H1 (cell line): ENCODE results near the gene ZNF112.

ENCODE experiments used
- BCL11A ChIP-seq, 2 experiments: IDR thresholded peaks; one replicate each; pipeline ENCODE4 v1.6.1; 2011; ENCODE audit warnings: low read depth in 2 of 2, low read length in 2 of 2, mild to moderate bottlenecking in 2 of 2
- CHD2 ChIP-seq: IDR thresholded peaks from 2 replicates; pipeline ENCODE4 v1.6.1; 2012; ENCODE audit warnings: low read length, improper control_type of control experiment
- E2F6 ChIP-seq: IDR thresholded peaks from 2 replicates; pipeline ENCODE4 v1.6.1; 2012; ENCODE audit warnings: inconsistent platforms
- EGR1 ChIP-seq: IDR thresholded peaks from 2 replicates; pipeline ENCODE4 v1.6.1; 2011; ENCODE audit warnings: low read depth, low read length, borderline replicate concordance
- EP300 ChIP-seq, 2 experiments: IDR thresholded peaks; 1 replicate in 1 of 2; 2 replicates in 1 of 2; pipeline ENCODE4 v1.6.1; 2011 to 2012; ENCODE audit warnings: low read depth in 2 of 2, low read length in 2 of 2, mild to moderate bottlenecking in 2 of 2, borderline replicate concordance in 1 of 2, inconsistent platforms in 1 of 2, moderate library complexity in 1 of 2
- EZH2 ChIP-seq: fragments of 200-600 bp; sonication (generic); IDR thresholded peaks from 2 replicates; pipeline ENCODE4 v1.7.1; 2012; ENCODE audit warnings: low read depth, mild to moderate bottlenecking, moderate library complexity, low read length, inconsistent platforms; ENCODE audit not compliant: severe bottlenecking
- MAX ChIP-seq: IDR thresholded peaks from 2 replicates; pipeline ENCODE4 v1.6.1; 2012; ENCODE audit warnings: inconsistent platforms
- POLR2A ChIP-seq, 2 experiments: IDR thresholded peaks; 1 replicate in 1 of 2; 2 replicates in 1 of 2; pipeline ENCODE4 v1.6.1; 2011; ENCODE audit warnings: low read depth in 2 of 2, low read length in 2 of 2, mild to moderate bottlenecking in 2 of 2; ENCODE audit errors: control extremely low read depth in 1 of 2
- POLR2AphosphoS5 ChIP-seq: IDR thresholded peaks from 2 replicates; pipeline ENCODE4 v1.6.1; 2011; ENCODE audit warnings: low read depth, low read length
- SP2 ChIP-seq: IDR thresholded peaks from 2 replicates; pipeline ENCODE4 v1.6.1; 2012; ENCODE audit warnings: mild to moderate bottlenecking, low read length, inconsistent platforms
- TBP ChIP-seq: IDR thresholded peaks from 2 replicates; pipeline ENCODE4 v1.6.1; 2011; ENCODE audit warnings: low read depth, low read length, improper control_type of control experiment
- TCF12 ChIP-seq: IDR thresholded peaks from 2 replicates; pipeline ENCODE4 v1.6.1; 2011; ENCODE audit warnings: low read depth, mild to moderate bottlenecking, low read length
- USF2 ChIP-seq: IDR thresholded peaks from 2 replicates; pipeline ENCODE4 v1.6.1; 2011; ENCODE audit warnings: low read length, improper control_type of control experiment
- TF ChIP-seq, protein P1 (sequence below), 3 experiments: IDR thresholded peaks; 1 replicate in 2 of 3; 2 replicates in 1 of 3; pipeline versions ENCODE4 v1.5.1 to v1.6.1; 2011; ENCODE audit warnings: low read length in 3 of 3, mild to moderate bottlenecking in 3 of 3, inconsistent platforms in 2 of 3, low read depth in 1 of 3, moderate library complexity in 1 of 3; ENCODE audit not compliant: insufficient read depth in 1 of 3; ENCODE audit errors: control extremely low read depth in 1 of 3

GRCh38 chr19:44308011-44308410 lies 48.5 kb downstream of the ZNF112 start:
- TF ChIP-seq EP300 (IDR thresholded peaks at IDR 0.05; ENCODE audit: borderline replicate concordance in 1 of 2, low read depth in 2 of 2, low read length in 2 of 2), result no peak
- TF ChIP-seq, protein P1, sequence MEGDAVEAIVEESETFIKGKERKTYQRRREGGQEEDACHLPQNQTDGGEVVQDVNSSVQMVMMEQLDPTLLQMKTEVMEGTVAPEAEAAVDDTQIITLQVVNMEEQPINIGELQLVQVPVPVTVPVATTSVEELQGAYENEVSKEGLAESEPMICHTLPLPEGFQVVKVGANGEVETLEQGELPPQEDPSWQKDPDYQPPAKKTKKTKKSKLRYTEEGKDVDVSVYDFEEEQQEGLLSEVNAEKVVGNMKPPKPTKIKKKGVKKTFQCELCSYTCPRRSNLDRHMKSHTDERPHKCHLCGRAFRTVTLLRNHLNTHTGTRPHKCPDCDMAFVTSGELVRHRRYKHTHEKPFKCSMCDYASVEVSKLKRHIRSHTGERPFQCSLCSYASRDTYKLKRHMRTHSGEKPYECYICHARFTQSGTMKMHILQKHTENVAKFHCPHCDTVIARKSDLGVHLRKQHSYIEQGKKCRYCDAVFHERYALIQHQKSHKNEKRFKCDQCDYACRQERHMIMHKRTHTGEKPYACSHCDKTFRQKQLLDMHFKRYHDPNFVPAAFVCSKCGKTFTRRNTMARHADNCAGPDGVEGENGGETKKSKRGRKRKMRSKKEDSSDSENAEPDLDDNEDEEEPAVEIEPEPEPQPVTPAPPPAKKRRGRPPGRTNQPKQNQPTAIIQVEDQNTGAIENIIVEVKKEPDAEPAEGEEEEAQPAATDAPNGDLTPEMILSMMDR (IDR thresholded peaks at IDR 0.05; ENCODE audit: control extremely low read depth in 1 of 3, insufficient read depth in 1 of 3, low read depth in 1 of 3, low read length in 3 of 3), result no peak
- TF ChIP-seq TCF12, result no peak
- no peak for TF ChIP-seq POLR2A (IDR thresholded peaks at IDR 0.05; ENCODE audit: control extremely low read depth in 1 of 2, low read depth in 2 of 2, low read length in 2 of 2)
- TF ChIP-seq MAX, result no peak
- no peak for TF ChIP-seq CHD2
- no peak for TF ChIP-seq SP2
- TF ChIP-seq USF2, result no peak
- TF ChIP-seq EZH2, result no peak
- TF ChIP-seq BCL11A (IDR thresholded peaks at IDR 0.05; ENCODE audit: low read depth in 2 of 2, low read length in 2 of 2), result no peak
- TF ChIP-seq EGR1, result no peak
- no peak for TF ChIP-seq E2F6
- no peak for TF ChIP-seq POLR2AphosphoS5
- TF ChIP-seq TBP, result no peak
